ENCODE measurements around the gene DNM3. TPM values are rescaled to one million over a fixed set of nuclear protein-coding genes. Genes with fewer than 3 reads are reported as not detected.

DNM3 gene
- total RNA-seq, 1 experiment from 2014 or later: 2.7 TPM

DNA sequence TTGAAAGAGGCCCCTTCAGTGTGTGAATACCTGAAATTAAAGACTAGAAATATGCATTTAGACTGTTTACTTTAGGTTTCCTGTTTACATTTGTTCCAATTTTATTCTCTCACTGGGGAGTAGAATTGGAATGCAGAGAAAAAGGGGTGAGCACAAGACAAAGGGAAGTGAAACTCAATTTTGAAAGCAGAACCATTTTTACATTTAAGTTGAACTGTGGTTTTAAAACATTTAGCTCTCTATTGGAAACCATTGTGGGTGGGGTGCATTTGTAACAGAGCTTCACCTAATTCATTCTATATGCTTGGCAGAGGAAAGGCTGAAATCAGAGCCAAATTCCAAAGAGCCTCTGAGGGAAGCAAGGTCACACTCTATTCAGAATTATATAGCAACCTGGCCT, 343.9 kb downstream of the DNM3 start:
- H3K9me3 Mint-ChIP-seq: no peaks in the 10 kb centered on the region
- H3K18ac ChIP-seq (ENCODE audit: insufficient read length, low read depth, low read length): no peak overlapping the region
- DNase-seq: no peak
- H2AK5ac ChIP-seq (ENCODE audit: insufficient read length, low read length): no peak overlapping the region
- no peaks in the 10 kb centered on the region for H3K9me3 ChIP-seq (ENCODE audit: control insufficient read depth, low read depth, low read length)
- peak overlapping the region; percentile 13 to 73 (median 21); a peak in 5 of 7 replicates for H3K27ac Mint-ChIP-seq
- no peak overlapping the region for H3T11ph ChIP-seq (ENCODE audit: low read length)
- H3K9ac ChIP-seq (ENCODE audit: extremely low read depth, insufficient read length, low read length): no peak overlapping the region
- no peak overlapping the region for H3K4ac ChIP-seq (ENCODE audit: low read depth, low read length)
- H3K14ac ChIP-seq (ENCODE audit: insufficient read depth, low read length): no peak overlapping the region
- no peak overlapping the region for H3K4me2 ChIP-seq (ENCODE audit: insufficient read depth, insufficient read length, low read length)
- H2BK20ac ChIP-seq (ENCODE audit: low read depth, low read length, poor library complexity, severe bottlenecking): no peak overlapping the region
- no peaks in the 10 kb centered on the region for H3K27me3 ChIP-seq (ENCODE audit: insufficient read depth, low read length)
- no peak overlapping the region for H2BK12ac ChIP-seq (ENCODE audit: insufficient read length, low read depth, low read length)
- TF ChIP-seq, protein P1, sequence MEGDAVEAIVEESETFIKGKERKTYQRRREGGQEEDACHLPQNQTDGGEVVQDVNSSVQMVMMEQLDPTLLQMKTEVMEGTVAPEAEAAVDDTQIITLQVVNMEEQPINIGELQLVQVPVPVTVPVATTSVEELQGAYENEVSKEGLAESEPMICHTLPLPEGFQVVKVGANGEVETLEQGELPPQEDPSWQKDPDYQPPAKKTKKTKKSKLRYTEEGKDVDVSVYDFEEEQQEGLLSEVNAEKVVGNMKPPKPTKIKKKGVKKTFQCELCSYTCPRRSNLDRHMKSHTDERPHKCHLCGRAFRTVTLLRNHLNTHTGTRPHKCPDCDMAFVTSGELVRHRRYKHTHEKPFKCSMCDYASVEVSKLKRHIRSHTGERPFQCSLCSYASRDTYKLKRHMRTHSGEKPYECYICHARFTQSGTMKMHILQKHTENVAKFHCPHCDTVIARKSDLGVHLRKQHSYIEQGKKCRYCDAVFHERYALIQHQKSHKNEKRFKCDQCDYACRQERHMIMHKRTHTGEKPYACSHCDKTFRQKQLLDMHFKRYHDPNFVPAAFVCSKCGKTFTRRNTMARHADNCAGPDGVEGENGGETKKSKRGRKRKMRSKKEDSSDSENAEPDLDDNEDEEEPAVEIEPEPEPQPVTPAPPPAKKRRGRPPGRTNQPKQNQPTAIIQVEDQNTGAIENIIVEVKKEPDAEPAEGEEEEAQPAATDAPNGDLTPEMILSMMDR (conservative IDR thresholded peaks at IDR 0.05): no peak
- H3K79me1 ChIP-seq (ENCODE audit: insufficient read depth, low read depth, low read length, poor library complexity, severe bottlenecking): no peaks in the 10 kb centered on the region
- H3K56ac ChIP-seq (ENCODE audit: insufficient read length, low read depth, low read length): no peak overlapping the region
- H4K5ac ChIP-seq (ENCODE audit: insufficient read length, low read depth, low read length): no peak overlapping the region
- H3K79me2 ChIP-seq (ENCODE audit: insufficient read depth, low read length): no peaks in the 10 kb centered on the region
- H4K20me1 ChIP-seq (ENCODE audit: control insufficient read depth, insufficient read depth, insufficient read length): no peaks in the 10 kb centered on the region
- no peak overlapping the region for H4K91ac ChIP-seq (ENCODE audit: insufficient read length, low read depth, low read length)
- H4K8ac ChIP-seq (replicated peaks; ENCODE audit: insufficient read length, low read depth, low read length): no peak overlapping the region
- H3K4me3 Mint-ChIP-seq: no peak overlapping the region
- H3K27me3 Mint-ChIP-seq (ENCODE audit: low read depth): no peaks in the 10 kb centered on the region
- H3K4me1 ChIP-seq (ENCODE audit: insufficient read depth, low read length): peaks cover 4% of the 10 kb centered on the region; the same call in 1 of the 2 replicates
- H3K36me3 Mint-ChIP-seq (ENCODE audit: insufficient read depth in 1 of 3, low read depth in 3 of 3): peaks cover 0 to 2% (median 0%) of the 10 kb centered on the region in 3 experiments; a peak in 3 of 7 replicates
- no peak overlapping the region for H2BK15ac ChIP-seq (ENCODE audit: low read depth, low read length)
- H2BK5ac ChIP-seq (ENCODE audit: insufficient read length, low read length): no peak overlapping the region
- H2BK120ac ChIP-seq (ENCODE audit: low read depth, low read length, poor library complexity, severe bottlenecking): no peak overlapping the region
- no peaks in the 10 kb centered on the region for H3K23me2 ChIP-seq (ENCODE audit: insufficient read length, low read depth, low read length, poor library complexity, severe bottlenecking)
- H3K4me1 Mint-ChIP-seq: peaks cover 12 to 15% of the 10 kb centered on the region in 2 experiments
- H3K27ac ChIP-seq (ENCODE audit: insufficient read length, low read depth, low read length): peak overlapping the region; percentile 27
- H3K23ac ChIP-seq (ENCODE audit: insufficient read length, low read depth, low read length): no peak overlapping the region
- H2AFZ ChIP-seq (ENCODE audit: low read length): no peak overlapping the region
